ENCODE measurements around the gene SLC8A1.

DNA sequence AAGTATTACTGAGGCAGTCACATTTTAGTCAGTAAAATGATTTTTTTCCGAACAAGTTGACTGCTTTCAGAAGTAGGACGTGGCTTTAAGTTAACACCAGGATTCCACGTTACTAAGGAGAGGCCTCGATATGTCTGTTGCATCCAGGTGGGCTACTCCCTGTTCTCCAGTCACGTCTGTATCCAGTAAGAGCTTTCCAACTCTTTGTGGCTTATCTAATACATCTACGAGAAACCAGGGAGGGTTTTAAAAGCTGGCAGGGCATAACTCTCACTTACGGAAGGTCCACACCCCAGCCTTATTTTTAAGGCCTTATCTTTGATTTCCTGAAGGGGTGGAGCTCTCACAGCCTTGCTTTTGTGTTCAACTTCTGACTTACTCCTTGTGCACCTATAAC lies 99.2 kb downstream of the SLC8A1 start:
- TF ChIP-seq, protein P1, sequence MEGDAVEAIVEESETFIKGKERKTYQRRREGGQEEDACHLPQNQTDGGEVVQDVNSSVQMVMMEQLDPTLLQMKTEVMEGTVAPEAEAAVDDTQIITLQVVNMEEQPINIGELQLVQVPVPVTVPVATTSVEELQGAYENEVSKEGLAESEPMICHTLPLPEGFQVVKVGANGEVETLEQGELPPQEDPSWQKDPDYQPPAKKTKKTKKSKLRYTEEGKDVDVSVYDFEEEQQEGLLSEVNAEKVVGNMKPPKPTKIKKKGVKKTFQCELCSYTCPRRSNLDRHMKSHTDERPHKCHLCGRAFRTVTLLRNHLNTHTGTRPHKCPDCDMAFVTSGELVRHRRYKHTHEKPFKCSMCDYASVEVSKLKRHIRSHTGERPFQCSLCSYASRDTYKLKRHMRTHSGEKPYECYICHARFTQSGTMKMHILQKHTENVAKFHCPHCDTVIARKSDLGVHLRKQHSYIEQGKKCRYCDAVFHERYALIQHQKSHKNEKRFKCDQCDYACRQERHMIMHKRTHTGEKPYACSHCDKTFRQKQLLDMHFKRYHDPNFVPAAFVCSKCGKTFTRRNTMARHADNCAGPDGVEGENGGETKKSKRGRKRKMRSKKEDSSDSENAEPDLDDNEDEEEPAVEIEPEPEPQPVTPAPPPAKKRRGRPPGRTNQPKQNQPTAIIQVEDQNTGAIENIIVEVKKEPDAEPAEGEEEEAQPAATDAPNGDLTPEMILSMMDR (IDR thresholded peaks at IDR 0.05 in 4 of 5, conservative IDR thresholded peaks at IDR 0.05 in 1 of 5), result no peak
- TF ChIP-seq POLR2A (IDR thresholded peaks at IDR 0.05), result no peak
